ENCODE measurements around the gene ACKR4. TPM values are rescaled to one million over a fixed set of nuclear protein-coding genes. Genes with fewer than 3 reads are reported as not detected.

Gene ACKR4
- total RNA-seq, 1 donor from 2014 or later = not detected

- H3K4me3 Mint-ChIP-seq = no peak overlapping the region
- H3K27me3 Mint-ChIP-seq (ENCODE audit: low read depth) = no peaks in the 10 kb centered on the region
- H3K36me3 Mint-ChIP-seq (ENCODE audit: low read depth) = peaks cover 11% of the 10 kb centered on the region
- no peaks in the 10 kb centered on the region for H3K4me1 Mint-ChIP-seq
- no peaks in the 10 kb centered on the region for H3K9me3 Mint-ChIP-seq
- no peak for DNase-seq (ENCODE audit: low read depth, low spot score)
- TF ChIP-seq CTCF (conservative IDR thresholded peaks at IDR 0.05) = no peak
- no peak overlapping the region for H3K27ac Mint-ChIP-seq (ENCODE audit: unreplicated experiment)
Measured at GRCh38 chr3:132564070-132564465, 33.0 kb upstream of the ACKR4 start.

GRCh38 chr3:132568422-132568821, 28.6 kb upstream of the ACKR4 start:
- no peak overlapping the region for H3K27ac Mint-ChIP-seq (ENCODE audit: unreplicated experiment)
- H3K9me3 Mint-ChIP-seq = peaks cover 7% of the 10 kb centered on the region
- H3K36me3 Mint-ChIP-seq (ENCODE audit: low read depth) = peaks cover 15% of the 10 kb centered on the region
- H3K4me3 Mint-ChIP-seq = no peak overlapping the region
- no peaks in the 10 kb centered on the region for H3K27me3 Mint-ChIP-seq (ENCODE audit: low read depth)
- no peak for DNase-seq (ENCODE audit: low read depth, low spot score)
- H3K4me1 Mint-ChIP-seq = no peaks in the 10 kb centered on the region
- no peak for TF ChIP-seq CTCF (conservative IDR thresholded peaks at IDR 0.05)

- H3K36me3 Mint-ChIP-seq (ENCODE audit: low read depth) = peaks cover 15% of the 10 kb centered on the region
- H3K4me3 Mint-ChIP-seq = no peak overlapping the region
- no peaks in the 10 kb centered on the region for H3K4me1 Mint-ChIP-seq
- H3K27me3 Mint-ChIP-seq (ENCODE audit: low read depth) = no peaks in the 10 kb centered on the region
- peaks cover 7% of the 10 kb centered on the region for H3K9me3 Mint-ChIP-seq
- DNase-seq (ENCODE audit: low read depth, low spot score) = no peak
- no peak for TF ChIP-seq CTCF (conservative IDR thresholded peaks at IDR 0.05)
- H3K27ac Mint-ChIP-seq (ENCODE audit: unreplicated experiment) = no peak overlapping the region
Measured at GRCh38 chr3:132569153-132569552, 27.9 kb upstream of the ACKR4 start.

- no peak overlapping the region for H3K4me3 Mint-ChIP-seq
- no peaks in the 10 kb centered on the region for H3K27me3 Mint-ChIP-seq (ENCODE audit: low read depth)
- H3K27ac Mint-ChIP-seq (ENCODE audit: unreplicated experiment) = no peak overlapping the region
- no peak for TF ChIP-seq CTCF (conservative IDR thresholded peaks at IDR 0.05)
- H3K36me3 Mint-ChIP-seq (ENCODE audit: low read depth) = peaks cover 15% of the 10 kb centered on the region
- peaks cover 7% of the 10 kb centered on the region for H3K9me3 Mint-ChIP-seq
- H3K4me1 Mint-ChIP-seq = no peaks in the 10 kb centered on the region
- no peak for DNase-seq (ENCODE audit: low read depth, low spot score)
Measured at GRCh38 chr3:132569580-132569979, 27.5 kb upstream of the ACKR4 start.

GRCh38 chr3:132570016-132570415, 27.1 kb upstream of the ACKR4 start:
- Mint-ChIP-seq H3K27ac (ENCODE audit: unreplicated experiment) (no peak overlapping the region), H3K4me1 (no peaks in the 10 kb centered on the region), H3K4me3 (no peak overlapping the region), H3K9me3 (peaks cover 7% of the 10 kb centered on the region), H3K36me3 (ENCODE audit: low read depth) (peaks cover 15% of the 10 kb centered on the region), H3K27me3 (ENCODE audit: low read depth) (no peaks in the 10 kb centered on the region)
- no peak for TF ChIP-seq CTCF (conservative IDR thresholded peaks at IDR 0.05)
- DNase-seq (ENCODE audit: low read depth, low spot score) = no peak

- Mint-ChIP-seq H3K36me3 (ENCODE audit: low read depth) (peaks cover 15% of the 10 kb centered on the region), H3K9me3 (peaks cover 7% of the 10 kb centered on the region), H3K27me3 (ENCODE audit: low read depth) (no peaks in the 10 kb centered on the region)
Measured at GRCh38 chr3:132573797-132574211, 23.3 kb upstream of the ACKR4 start.

More at GRCh38 chr3:132573797-132574211, 23.3 kb upstream of the ACKR4 start:
- no peak overlapping the region for H3K27ac Mint-ChIP-seq (ENCODE audit: unreplicated experiment)
- H3K4me1 Mint-ChIP-seq = no peaks in the 10 kb centered on the region
- H3K4me3 Mint-ChIP-seq = no peak overlapping the region
- TF ChIP-seq CTCF (conservative IDR thresholded peaks at IDR 0.05) = no peak
- DNase-seq (ENCODE audit: low read depth, low spot score) = no peak
